Heart left ventricle (tissue), 13 donors: ENCODE measurements around the gene CCDC159.

Source experiments
- CTCF ChIP-seq, 12 donors: fragments of 200-600 bp; sonication (generic) in 4 of 12; IDR thresholded peaks; one replicate each; pipeline versions ENCODE4 v1.5.0 to v1.8.0; 2018 to 2022; ENCODE audit warnings: antibody characterized with exemption in 12 of 12, mild to moderate bottlenecking in 5 of 12
- POLR2A ChIP-seq, 2 donors: fragments of 450-650 bp; IDR thresholded peaks; one replicate each; pipeline ENCODE4 v1.6.1; 2017; ENCODE audit warnings: antibody characterized with exemption in 2 of 2, mild to moderate bottlenecking in 2 of 2, moderate library complexity in 2 of 2
- donor health status: ischemic (EF 13 %, LVEDD 7.1; RV severe dilation, severe dysfunction).
- donor health status: DM: no; HTN: yes; CAD: no.
- donor health status: DM: no; HTN: no; CAD: no.
- donor health status: ischemic (EF 25% LVEDD 6.9; RV normal size, moderate dysfunction).
- donor health status: ischemic (EF 25% LVEDD 5.7; RV mildly dilated, moderate dysfunction).
- donor health status: ischemic (EF 35%, LVEDD 5.7; RV mildly dilated, moderate dysfunction).
- donor health status: nonischemic (EF 11% LVEDD 7.7; RV severe dilation, severe dysfunction).
- donor health status: DM: yes; HTN: yes; CAD: no.
- donor health status: PGD.
- donor health status: ischemic (EF 29% LVEDD 5.4; RV normal size, mild dysfunction).
- donor health status: nonischemic (EF 23%, LVEDD 6.1; RV moderate dilation, normal function).

GRCh38 chr19:11367528-11367927 is 21.2 kb downstream of the CCDC159 start:
- TF ChIP-seq CTCF (IDR thresholded peaks at IDR 0.05) = no peak
- TF ChIP-seq POLR2A (IDR thresholded peaks at IDR 0.05) = no peak
